ENCODE results near the gene TTC13.

TTC13 gene

DNA sequence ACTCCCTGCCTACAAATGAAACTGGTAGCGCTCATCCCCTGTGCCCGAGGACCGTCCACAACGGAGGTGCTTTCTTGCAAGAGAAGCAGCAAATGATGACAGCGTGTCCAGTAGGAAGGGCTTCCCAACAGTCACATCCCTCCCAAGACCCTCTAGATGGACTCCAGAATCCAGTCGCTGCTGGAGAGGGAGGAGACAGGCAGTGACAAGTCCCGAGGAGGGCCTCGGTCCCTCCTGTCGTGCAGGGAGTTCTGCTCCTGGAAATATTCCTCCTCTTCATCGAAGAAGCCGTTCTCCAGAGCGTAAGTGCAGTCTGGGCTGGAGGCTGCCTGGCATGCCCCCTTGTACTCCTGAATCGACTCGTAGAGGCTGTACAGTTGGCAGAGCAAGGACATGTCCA lies 41.0 kb upstream of the TTC13 start:
- Histone ChIP-seq H3K4me2 (no peak overlapping the region), H4K20me1 (ENCODE audit: insufficient read depth) (no peaks in the 10 kb centered on the region), H3K27me3 (ENCODE audit: insufficient read depth, low read depth) (no peaks in the 10 kb centered on the region), H3K9ac (no peak overlapping the region), H3K36me3 (ENCODE audit: insufficient read depth) (no peaks in the 10 kb centered on the region), H3K79me2 (ENCODE audit: insufficient read depth, low read depth) (no peaks in the 10 kb centered on the region), H2AFZ (ENCODE audit: low read depth) (no peak overlapping the region), H3K4me3 (IDR thresholded peaks at IDR 0.05; ENCODE audit: insufficient read depth, low read depth, low read length) (no peak overlapping the region), H3K4me1 (ENCODE audit: low read depth, poor library complexity, severe bottlenecking) (no peaks in the 10 kb centered on the region), H3K27ac (no peak overlapping the region)
- TF ChIP-seq, protein P1, sequence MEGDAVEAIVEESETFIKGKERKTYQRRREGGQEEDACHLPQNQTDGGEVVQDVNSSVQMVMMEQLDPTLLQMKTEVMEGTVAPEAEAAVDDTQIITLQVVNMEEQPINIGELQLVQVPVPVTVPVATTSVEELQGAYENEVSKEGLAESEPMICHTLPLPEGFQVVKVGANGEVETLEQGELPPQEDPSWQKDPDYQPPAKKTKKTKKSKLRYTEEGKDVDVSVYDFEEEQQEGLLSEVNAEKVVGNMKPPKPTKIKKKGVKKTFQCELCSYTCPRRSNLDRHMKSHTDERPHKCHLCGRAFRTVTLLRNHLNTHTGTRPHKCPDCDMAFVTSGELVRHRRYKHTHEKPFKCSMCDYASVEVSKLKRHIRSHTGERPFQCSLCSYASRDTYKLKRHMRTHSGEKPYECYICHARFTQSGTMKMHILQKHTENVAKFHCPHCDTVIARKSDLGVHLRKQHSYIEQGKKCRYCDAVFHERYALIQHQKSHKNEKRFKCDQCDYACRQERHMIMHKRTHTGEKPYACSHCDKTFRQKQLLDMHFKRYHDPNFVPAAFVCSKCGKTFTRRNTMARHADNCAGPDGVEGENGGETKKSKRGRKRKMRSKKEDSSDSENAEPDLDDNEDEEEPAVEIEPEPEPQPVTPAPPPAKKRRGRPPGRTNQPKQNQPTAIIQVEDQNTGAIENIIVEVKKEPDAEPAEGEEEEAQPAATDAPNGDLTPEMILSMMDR (conservative IDR thresholded peaks at IDR 0.05; ENCODE audit: low read depth, low read length), result no peak

DNA sequence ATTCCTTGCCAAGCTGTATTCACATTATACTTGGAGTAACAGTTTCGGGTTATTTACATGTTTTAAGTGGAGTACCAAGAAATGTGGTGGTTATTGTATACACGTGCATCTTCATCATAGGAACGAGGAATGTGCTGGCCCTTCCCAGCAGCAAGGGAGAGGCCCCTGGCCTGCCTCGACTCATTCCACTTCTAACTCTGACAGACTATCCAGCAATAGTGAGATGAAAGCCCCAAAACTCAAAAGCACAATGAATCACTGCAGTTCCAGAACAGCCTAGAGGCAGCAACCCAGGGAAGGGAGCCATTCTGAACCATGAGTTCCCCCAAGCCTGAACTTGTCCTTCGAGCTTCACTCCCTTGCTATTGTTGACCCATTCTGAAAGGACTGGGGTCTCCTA lies 38.3 kb upstream of the TTC13 start:
- H3K79me2 ChIP-seq (ENCODE audit: insufficient read depth, low read depth), result no peaks in the 10 kb centered on the region
- no peaks in the 10 kb centered on the region for H3K36me3 ChIP-seq (ENCODE audit: insufficient read depth)
- TF ChIP-seq, protein P1 (conservative IDR thresholded peaks at IDR 0.05; ENCODE audit: low read depth, low read length), result no peak
- no peaks in the 10 kb centered on the region for H3K4me1 ChIP-seq (ENCODE audit: low read depth, poor library complexity, severe bottlenecking)
- no peak overlapping the region for H3K4me2 ChIP-seq
- no peak overlapping the region for H3K4me3 ChIP-seq (IDR thresholded peaks at IDR 0.05; ENCODE audit: insufficient read depth, low read depth, low read length)
- no peak overlapping the region for H3K27ac ChIP-seq
- H3K9ac ChIP-seq, result no peak overlapping the region
- H3K27me3 ChIP-seq (ENCODE audit: insufficient read depth, low read depth), result no peaks in the 10 kb centered on the region
- H4K20me1 ChIP-seq (ENCODE audit: insufficient read depth), result no peaks in the 10 kb centered on the region
- H2AFZ ChIP-seq (ENCODE audit: low read depth), result no peak overlapping the region

DNA sequence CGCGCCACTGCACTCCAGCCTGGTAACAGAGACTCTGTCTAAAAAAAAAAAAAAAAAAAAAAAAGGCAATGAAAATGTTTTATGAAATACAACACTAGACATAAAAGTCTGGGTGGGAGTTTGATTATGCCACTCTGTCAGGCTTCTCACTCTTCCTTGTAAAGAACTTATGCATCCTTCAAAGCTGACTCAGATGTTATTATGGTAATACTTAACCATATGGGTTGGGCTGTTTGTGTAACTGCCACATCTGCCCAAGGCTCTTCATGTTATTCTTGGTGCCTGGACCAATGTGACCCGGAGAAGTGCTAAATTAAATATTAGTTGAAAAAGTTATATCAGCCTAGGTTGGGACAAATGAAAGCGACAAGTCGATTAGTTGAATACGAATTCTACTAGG lies 37.6 kb upstream of the TTC13 start:
- no peaks in the 10 kb centered on the region for H3K79me2 ChIP-seq (ENCODE audit: insufficient read depth, low read depth)
- no peaks in the 10 kb centered on the region for H3K4me1 ChIP-seq (ENCODE audit: low read depth, poor library complexity, severe bottlenecking)
- H3K36me3 ChIP-seq (ENCODE audit: insufficient read depth), result no peaks in the 10 kb centered on the region
- no peak overlapping the region for H3K4me2 ChIP-seq
- no peaks in the 10 kb centered on the region for H4K20me1 ChIP-seq (ENCODE audit: insufficient read depth)
- no peak overlapping the region for H2AFZ ChIP-seq (ENCODE audit: low read depth)
- no peak overlapping the region for H3K9ac ChIP-seq
- TF ChIP-seq, protein P1 (conservative IDR thresholded peaks at IDR 0.05; ENCODE audit: low read depth, low read length), result no peak
- no peak overlapping the region for H3K27ac ChIP-seq
- no peak overlapping the region for H3K4me3 ChIP-seq (IDR thresholded peaks at IDR 0.05; ENCODE audit: insufficient read depth, low read depth, low read length)
- H3K27me3 ChIP-seq (ENCODE audit: insufficient read depth, low read depth), result no peaks in the 10 kb centered on the region

DNA sequence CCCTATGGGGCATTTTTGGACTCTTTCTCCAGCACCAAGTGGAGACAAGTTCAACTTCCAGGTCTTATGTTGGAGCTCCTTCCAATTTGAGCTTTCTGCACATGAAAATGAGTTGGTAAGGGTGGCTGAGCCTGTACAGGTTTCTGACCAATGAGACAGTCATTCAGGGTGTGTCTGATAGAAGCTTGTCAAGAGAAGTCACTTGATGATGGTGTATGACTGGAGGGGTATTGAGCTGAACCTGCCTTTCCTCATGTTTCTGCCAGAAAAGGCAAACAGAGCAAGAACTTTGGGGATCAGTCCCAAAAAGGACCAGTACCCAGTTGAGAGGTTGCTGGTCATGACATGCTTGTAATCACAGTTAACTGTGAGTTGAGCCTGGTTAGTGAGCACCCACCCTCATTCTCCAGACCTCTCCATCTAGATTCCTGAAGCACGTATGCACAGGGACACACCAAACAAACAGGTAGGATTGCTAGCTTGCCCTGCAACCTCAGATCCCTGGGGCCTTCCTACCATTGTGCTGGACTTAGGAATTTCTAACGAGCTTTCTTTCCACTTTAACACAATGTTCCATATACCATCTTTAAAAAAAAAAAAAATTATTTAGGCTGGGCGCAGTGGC lies 34.8 kb upstream of the TTC13 start:
- no peaks in the 10 kb centered on the region for H4K20me1 ChIP-seq (ENCODE audit: insufficient read depth)
- H3K27me3 ChIP-seq (ENCODE audit: insufficient read depth, low read depth), result no peaks in the 10 kb centered on the region
- no peaks in the 10 kb centered on the region for H3K79me2 ChIP-seq (ENCODE audit: insufficient read depth, low read depth)
- TF ChIP-seq, protein P1 (conservative IDR thresholded peaks at IDR 0.05; ENCODE audit: low read depth, low read length), result no peak
- H3K27ac ChIP-seq, result no peak overlapping the region
- no peaks in the 10 kb centered on the region for H3K36me3 ChIP-seq (ENCODE audit: insufficient read depth)
- H3K4me2 ChIP-seq, result no peak overlapping the region
- no peak overlapping the region for H3K4me3 ChIP-seq (IDR thresholded peaks at IDR 0.05; ENCODE audit: insufficient read depth, low read depth, low read length)
- H3K4me1 ChIP-seq (ENCODE audit: low read depth, poor library complexity, severe bottlenecking), result no peaks in the 10 kb centered on the region
- H2AFZ ChIP-seq (ENCODE audit: low read depth), result no peak overlapping the region
- no peak overlapping the region for H3K9ac ChIP-seq

All from KMS-11 (cell line).